HepG2 (cell line): Measurements from ENCODE around the gene EFCAB8. TPM values are rescaled to one million over a fixed set of nuclear protein-coding genes. Genes with fewer than 3 reads are reported as not detected.

Experiments used
- ATF5 ChIP-seq: sonication (generic); formaldehyde crosslinking; IDR thresholded peaks from 2 replicates; pipeline ENCODE4 v1.4.0; 2020; ENCODE audit warnings: mild to moderate bottlenecking, low read depth, missing genetic modification reagents
- CC2D1A ChIP-seq: sonication (generic); formaldehyde crosslinking; IDR thresholded peaks from 2 replicates; pipeline ENCODE4 v1.8.1; 2023; ENCODE audit warnings: mild to moderate bottlenecking, missing genetic modification reagents
- CEBPB ChIP-seq: IDR thresholded peaks from 2 replicates; pipeline ENCODE4 v1.6.1; 2011; ENCODE audit warnings: low read depth, low read length, improper control_type of control experiment, borderline replicate concordance
- CSRNP1 ChIP-seq: sonication (generic); formaldehyde crosslinking; IDR thresholded peaks from 2 replicates; pipeline ENCODE4 v1.8.1; 2023; ENCODE audit warnings: mild to moderate bottlenecking, missing genetic modification reagents
- EED ChIP-seq: sonication (generic); formaldehyde crosslinking; IDR thresholded peaks from 2 replicates; pipeline ENCODE4 v1.5.0; 2020; ENCODE audit warnings: mild to moderate bottlenecking, missing genetic modification reagents
- GATAD1 ChIP-seq: IDR thresholded peaks from 2 replicates; pipeline ENCODE4 v1.6.1; 2016; ENCODE audit warnings: missing genetic modification reagents, missing compliant biosample characterization
- MTA1 ChIP-seq: sonication (generic); formaldehyde crosslinking; IDR thresholded peaks from 2 replicates; pipeline ENCODE4 v1.4.0; 2020; ENCODE audit warnings: missing genetic modification reagents, mild to moderate bottlenecking, borderline replicate concordance
- MXI1 ChIP-seq: IDR thresholded peaks from 3 replicates; pipeline ENCODE4 v1.6.1; 2012; ENCODE audit warnings: low read depth, low read length, inconsistent platforms, borderline replicate concordance
- NFRKB ChIP-seq: fragments of 450-650 bp; IDR thresholded peaks from 2 replicates; pipeline ENCODE4 v1.6.1; 2017
- PCBP2 ChIP-seq: fragments of 200-400 bp; formaldehyde crosslinking; optimal IDR thresholded peaks from 2 replicates; pipeline ENCODE3; 2018; ENCODE audit warnings: low read length, low read depth; ENCODE audit not compliant: poor library complexity, severe bottlenecking
- PTBP1 ChIP-seq: fragments of 200-400 bp; formaldehyde crosslinking; IDR thresholded peaks from 2 replicates; pipeline ENCODE4 v1.6.1; 2018; ENCODE audit warnings: low read length, low read depth; ENCODE audit not compliant: poor library complexity, severe bottlenecking
- SNAPC4 ChIP-seq: sonication (generic); formaldehyde crosslinking; IDR thresholded peaks from 2 replicates; pipeline ENCODE4 v1.4.0; 2020; ENCODE audit warnings: mild to moderate bottlenecking, missing genetic modification reagents
- SP1 ChIP-seq, 2 experiments: fragments of 450-650 bp in 1 of 2; sonication (generic) in 1 of 2; formaldehyde crosslinking in 1 of 2; IDR thresholded peaks; 2 replicates each; pipeline versions ENCODE4 v1.4.0 to v1.6.1; 2016 to 2020; ENCODE audit warnings: missing genetic modification reagents in 1 of 2
- ZFP36 ChIP-seq: fragments of 150-350 bp; IDR thresholded peaks from 2 replicates; pipeline ENCODE4 v1.6.1; 2018; ENCODE audit warnings: borderline replicate concordance, low read length, low read depth; ENCODE audit not compliant: partially characterized antibody
- ZNF18 ChIP-seq: sonication (generic); formaldehyde crosslinking; IDR thresholded peaks from 2 replicates; pipeline ENCODE4 v1.8.0; 2022; ENCODE audit warnings: mild to moderate bottlenecking, missing genetic modification reagents; ENCODE audit not compliant: insufficient replicate concordance
- ZNF768 ChIP-seq: sonication (generic); formaldehyde crosslinking; IDR thresholded peaks from 2 replicates; pipeline ENCODE4 v1.4.0; 2020; ENCODE audit warnings: missing genetic modification reagents
- ZNF773 ChIP-seq: sonication (generic); formaldehyde crosslinking; IDR thresholded peaks from 2 replicates; pipeline ENCODE4 v1.4.0; 2020; ENCODE audit warnings: missing genetic modification reagents, borderline replicate concordance
- polyA plus RNA-seq, 8 experiments: library from polyadenylated mRNA; depleted of rRNA in 3 of 8; stranded (reverse) in 7 of 8; unstranded in 1 of 8; fragments of >200 nt; fragmentation: Illumina TruSeq in 4 of 8; extraction: Trizol in 4 of 8; gene quantifications; 2 replicates each; pipeline versions ENCODE4 v1.2.1 to v1.2.3, GENCODE V29; 2011 to 2016; ENCODE audit warnings: low read depth in 4 of 8, missing spikeins in 1 of 8, mixed read lengths in 1 of 8; ENCODE audit not compliant: insufficient read depth in 1 of 8
- total RNA-seq, 5 experiments: library from RNA; depleted of rRNA; stranded (reverse); fragments of >200 nt; fragmentation: Illumina TruSeq; extraction: Trizol; gene quantifications; 2 replicates each; pipeline ENCODE4 v1.2.3, GENCODE V29; 2016; ENCODE audit warnings: low read depth in 1 of 5
- TF ChIP-seq, protein P1 (sequence below): sonication (generic); IDR thresholded peaks from 2 replicates; pipeline ENCODE4 v1.6.1; 2016; ENCODE audit warnings: low read depth, borderline replicate concordance

EFCAB8 gene
- total and polyA plus RNA-seq, 2 of the 13 experiments (the other 11 are each of a cell fraction or from before 2014, with no cell fraction given), result 0.15 to 0.22 TPM

GRCh38 chr20:32982617-32983458 is 124.1 kb downstream of the EFCAB8 start (continued):
- TF ChIP-seq SNAPC4 (CRISPR knock-in tag) (no peak), CC2D1A (CRISPR knock-in tag) (no peak), PTBP1 (no peak), ZNF768 (peak; percentile 91), CEBPB (no peak), EED (CRISPR knock-in tag) (0 out of 2 replicates have a peak, but pooled peaks have one; percentile 40), ZFP36 (peak; percentile 23), SP1 (IDR thresholded peaks at IDR 0.05) (no peak), SP1 (CRISPR knock-in tag; IDR thresholded peaks at IDR 0.05) (no peak), MXI1 (no peak), ZNF18 (CRISPR knock-in tag) (no peak), MTA1 (no peak), ATF5 (CRISPR knock-in tag) (no peak), CSRNP1 (CRISPR knock-in tag) (no peak), ZNF773 (CRISPR knock-in tag) (no peak), NFRKB (no peak), GATAD1 (CRISPR knock-in tag) (no peak), PCBP2 (no peak)
- TF ChIP-seq, protein P1, sequence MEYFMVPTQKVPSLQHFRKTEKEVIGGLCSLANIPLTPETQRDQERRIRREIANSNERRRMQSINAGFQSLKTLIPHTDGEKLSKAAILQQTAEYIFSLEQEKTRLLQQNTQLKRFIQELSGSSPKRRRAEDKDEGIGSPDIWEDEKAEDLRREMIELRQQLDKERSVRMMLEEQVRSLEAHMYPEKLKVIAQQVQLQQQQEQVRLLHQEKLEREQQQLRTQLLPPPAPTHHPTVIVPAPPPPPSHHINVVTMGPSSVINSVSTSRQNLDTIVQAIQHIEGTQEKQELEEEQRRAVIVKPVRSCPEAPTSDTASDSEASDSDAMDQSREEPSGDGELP, result peak; percentile 45; the same call in 1 of the 2 replicates
